ENCODE measurements around the gene RIT2.

DNA sequence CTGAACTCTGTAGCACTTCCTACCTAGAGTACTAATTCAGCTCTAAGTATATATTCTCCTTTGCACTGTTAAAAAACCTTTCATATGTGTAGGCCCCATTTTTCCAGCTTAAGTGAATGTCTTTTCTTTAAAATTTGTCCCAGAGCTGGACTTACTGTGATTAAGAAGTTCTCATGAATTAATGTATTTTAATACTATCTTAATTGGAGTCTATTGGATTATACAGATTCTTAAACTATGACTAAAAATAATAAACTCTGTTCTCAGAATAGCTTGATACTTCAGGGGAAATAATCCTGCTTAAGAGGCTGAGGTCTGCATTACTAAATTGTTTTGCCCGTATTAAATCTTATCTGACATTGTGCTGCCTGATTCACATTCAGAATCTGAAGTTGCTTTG is 223.3 kb downstream of the RIT2 start:
- TF ChIP-seq, protein P1, sequence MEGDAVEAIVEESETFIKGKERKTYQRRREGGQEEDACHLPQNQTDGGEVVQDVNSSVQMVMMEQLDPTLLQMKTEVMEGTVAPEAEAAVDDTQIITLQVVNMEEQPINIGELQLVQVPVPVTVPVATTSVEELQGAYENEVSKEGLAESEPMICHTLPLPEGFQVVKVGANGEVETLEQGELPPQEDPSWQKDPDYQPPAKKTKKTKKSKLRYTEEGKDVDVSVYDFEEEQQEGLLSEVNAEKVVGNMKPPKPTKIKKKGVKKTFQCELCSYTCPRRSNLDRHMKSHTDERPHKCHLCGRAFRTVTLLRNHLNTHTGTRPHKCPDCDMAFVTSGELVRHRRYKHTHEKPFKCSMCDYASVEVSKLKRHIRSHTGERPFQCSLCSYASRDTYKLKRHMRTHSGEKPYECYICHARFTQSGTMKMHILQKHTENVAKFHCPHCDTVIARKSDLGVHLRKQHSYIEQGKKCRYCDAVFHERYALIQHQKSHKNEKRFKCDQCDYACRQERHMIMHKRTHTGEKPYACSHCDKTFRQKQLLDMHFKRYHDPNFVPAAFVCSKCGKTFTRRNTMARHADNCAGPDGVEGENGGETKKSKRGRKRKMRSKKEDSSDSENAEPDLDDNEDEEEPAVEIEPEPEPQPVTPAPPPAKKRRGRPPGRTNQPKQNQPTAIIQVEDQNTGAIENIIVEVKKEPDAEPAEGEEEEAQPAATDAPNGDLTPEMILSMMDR (conservative IDR thresholded peaks at IDR 0.05): no peak
- TF ChIP-seq EZH2 (IDR thresholded peaks at IDR 0.05; ENCODE audit: low read depth): no peak
